HepG2 (cell line): ENCODE data around the gene LRIF1. TPM values are rescaled to one million over a fixed set of nuclear protein-coding genes. Genes with fewer than 3 reads are reported as not detected.

ENCODE experiments used
- ATAC-seq: fragments of 200-7000 bp; cut with Tn5 transposase; 3 replicates; pipeline ENCODE4 v1.9.1; 2020; ENCODE audit warnings: mild to moderate bottlenecking, moderate library complexity
- BruUV-seq: library from RNA; stranded (reverse); fragments of 400-500 nt; replicated peaks from 2 replicates; lab custom pipeline; 2021; lab: Mats Ljungman, UMichigan
- CTCF ChIA-PET: fragments of 300-600 bp; formaldehyde crosslinking; extraction: SDS; loops from one replicate; lab custom pipeline; 2021; ENCODE audit warnings: low total read pairs, inconsistent platforms, low intra/inter-chr PET ratio; lab: Yijun Ruan, JAX
- POLR2A ChIA-PET: fragments of 350-600 bp; sonication (Branson Sonifier 250); formaldehyde crosslinking; loops from one replicate; lab custom pipeline; 2020; ENCODE audit warnings: antibody characterized with exemption, inconsistent platforms; lab: Yijun Ruan, JAX
- DNase-seq: peaks from one replicate; pipeline ENCODE4 v3.0.0-alpha.2; 2015; ENCODE audit warnings: low spot score
- FAIRE-seq: peaks from 3 replicates; lab custom pipeline; 2011; peaks lifted over from hg19 to GRCh38; lab: Jason Lieb, UNC
- H2AFZ ChIP-seq: one replicate; pipeline ENCODE4 v1.6.1; 2011; ENCODE audit warnings: low read length, inconsistent platforms
- H3K27ac ChIP-seq: fragments of 300-600 bp; 3 replicates; pipeline ENCODE4 v1.8.0; 2011; ENCODE audit warnings: mixed run types, mild to moderate bottlenecking, mixed read lengths, low read length, inconsistent platforms; ENCODE audit not compliant: insufficient read depth; ENCODE audit errors: extremely low read length
- H3K27me3 ChIP-seq, 2 experiments: fragments of 200-600 bp in 1 of 2; 2 replicates in 1 of 2; 3 replicates in 1 of 2; pipeline versions ENCODE4 v1.6.0 to v1.8.0; 2011; ENCODE audit warnings: low read length in 2 of 2, mild to moderate bottlenecking in 2 of 2, moderate library complexity in 2 of 2, inconsistent platforms in 1 of 2; ENCODE audit not compliant: insufficient read depth in 2 of 2, control insufficient read depth in 1 of 2
- H3K36me3 ChIP-seq, 2 experiments: fragments of 200-600 bp in 1 of 2; replicated peaks in 1 of 2; 2 replicates in 1 of 2; 3 replicates in 1 of 2; pipeline versions ENCODE4 v1.5.1 to v1.8.0; 2011; ENCODE audit warnings: low read length in 2 of 2, inconsistent platforms in 1 of 2; ENCODE audit not compliant: insufficient read depth in 2 of 2, control insufficient read depth in 1 of 2
- H3K4me1 ChIP-seq: 2 replicates; pipeline ENCODE4 v1.5.1; 2012; ENCODE audit warnings: low read length, inconsistent platforms; ENCODE audit not compliant: insufficient read depth
- H3K4me2 ChIP-seq: 2 replicates; pipeline ENCODE4 v1.6.0; 2011; ENCODE audit warnings: low read depth, low read length, inconsistent platforms
- H3K4me3 ChIP-seq, 3 experiments: fragments of 200-600 bp in 1 of 3; sonication (generic), shearing (Covaris generic) in 1 of 3; replicated peaks in 1 of 3; 2 replicates each; pipeline ENCODE4 v1.5.1; 2011 to 2016; ENCODE audit warnings: low read length in 3 of 3, inconsistent platforms in 2 of 3, low read depth in 2 of 3, mild to moderate bottlenecking in 2 of 3, control low read depth in 1 of 3, mixed read lengths in 1 of 3; ENCODE audit not compliant: insufficient read depth in 1 of 3
- H3K79me2 ChIP-seq: one replicate; pipeline ENCODE4 v1.6.1; 2011; ENCODE audit warnings: low read length, inconsistent platforms; ENCODE audit not compliant: insufficient read depth
- H3K9ac ChIP-seq: 2 replicates; pipeline ENCODE4 v1.6.0; 2011; ENCODE audit warnings: mild to moderate bottlenecking, low read depth, low read length, inconsistent platforms; ENCODE audit not compliant: insufficient read depth
- H3K9me3 ChIP-seq: 2 replicates; pipeline ENCODE4 v1.5.1; 2012; ENCODE audit warnings: mild to moderate bottlenecking, low read length
- H4K20me1 ChIP-seq: 2 replicates; pipeline ENCODE4 v1.6.0; 2011; ENCODE audit warnings: inconsistent platforms, mild to moderate bottlenecking, low read length, moderate library complexity; ENCODE audit not compliant: insufficient read depth
- DMAP1 ChIP-seq: IDR thresholded peaks from 2 replicates; pipeline ENCODE4 v1.6.1; 2016
- HDAC2 ChIP-seq: sonication (generic); formaldehyde crosslinking; IDR thresholded peaks from 2 replicates; pipeline ENCODE4 v1.4.0; 2020; ENCODE audit warnings: missing genetic modification reagents
- MEIS2 ChIP-seq: sonication (generic); formaldehyde crosslinking; IDR thresholded peaks from 2 replicates; pipeline ENCODE4 v1.9.0; 2021; ENCODE audit warnings: mild to moderate bottlenecking, missing genetic modification reagents
- NFYC ChIP-seq: IDR thresholded peaks from 2 replicates; pipeline ENCODE4 v1.6.1; 2016; ENCODE audit warnings: missing genetic modification reagents, missing compliant biosample characterization
- PAF1 ChIP-seq: IDR thresholded peaks from 2 replicates; pipeline ENCODE4 v1.6.1; 2016; ENCODE audit warnings: missing genetic modification reagents, missing compliant biosample characterization
- PCBP2 ChIP-seq: fragments of 200-400 bp; formaldehyde crosslinking; optimal IDR thresholded peaks from 2 replicates; pipeline ENCODE3; 2018; ENCODE audit warnings: low read length, low read depth; ENCODE audit not compliant: poor library complexity, severe bottlenecking
- PHF20 ChIP-seq: sonication (generic); formaldehyde crosslinking; IDR thresholded peaks from 2 replicates; pipeline ENCODE4 v1.5.0; 2020; ENCODE audit warnings: mild to moderate bottlenecking, missing genetic modification reagents
- SMAD3 ChIP-seq: sonication (generic); formaldehyde crosslinking; IDR thresholded peaks from 2 replicates; pipeline ENCODE4 v1.4.0; 2020; ENCODE audit warnings: missing genetic modification reagents
- ZNF530 ChIP-seq: sonication (generic); formaldehyde crosslinking; IDR thresholded peaks from 2 replicates; pipeline ENCODE4 v1.5.0; 2020; ENCODE audit warnings: low read depth, mild to moderate bottlenecking, missing genetic modification reagents
- ZNF776 ChIP-seq: sonication (generic); formaldehyde crosslinking; IDR thresholded peaks from 2 replicates; pipeline ENCODE4 v1.4.0; 2020; ENCODE audit warnings: mild to moderate bottlenecking, missing genetic modification reagents
- in situ Hi-C: cut with HindIII; loops from 2 replicates; pipeline ENCODE4 v1.10.0; 2017; ENCODE audit warnings: low pct_unique_long_range_greater_than_20kb; ENCODE audit not compliant: extremely low pct_ligation_motif_present
- intact Hi-C: fragments of 100-400 bp; cut with micrococcal nuclease; formaldehyde crosslinking; loops from one replicate; pipeline ENCODE4 v1.10.0; 2022; ENCODE audit not compliant: unreplicated experiment
- polyA plus RNA-seq, 8 experiments: library from polyadenylated mRNA; depleted of rRNA in 3 of 8; stranded (reverse) in 7 of 8; unstranded in 1 of 8; fragments of >200 nt; fragmentation: Illumina TruSeq in 4 of 8; extraction: Trizol in 4 of 8; gene quantifications; 2 replicates each; pipeline versions ENCODE4 v1.2.1 to v1.2.3, GENCODE V29; 2011 to 2016; ENCODE audit warnings: low read depth in 4 of 8, missing spikeins in 1 of 8, mixed read lengths in 1 of 8; ENCODE audit not compliant: insufficient read depth in 1 of 8
- total RNA-seq, 5 experiments: library from RNA; depleted of rRNA; stranded (reverse); fragments of >200 nt; fragmentation: Illumina TruSeq; extraction: Trizol; gene quantifications; 2 replicates each; pipeline ENCODE4 v1.2.3, GENCODE V29; 2016; ENCODE audit warnings: low read depth in 1 of 5
- TF ChIP-seq, protein P1 (sequence below): sonication (generic); formaldehyde crosslinking; IDR thresholded peaks from 2 replicates; pipeline ENCODE4 v1.5.0; 2020; ENCODE audit warnings: missing genetic modification reagents
- TF ChIP-seq, protein P2 (sequence below): sonication (generic); formaldehyde crosslinking; IDR thresholded peaks from 2 replicates; pipeline ENCODE4 v1.4.0; 2020; ENCODE audit warnings: missing genetic modification reagents
- TF ChIP-seq, protein P3 (sequence below): sonication (generic); formaldehyde crosslinking; IDR thresholded peaks from 2 replicates; pipeline ENCODE4 v1.5.1; 2020; ENCODE audit warnings: missing genetic modification reagents, mild to moderate bottlenecking, borderline replicate concordance

The LRIF1 gene
- total and polyA plus RNA-seq, 2 of the 13 experiments (the other 11 are each of a cell fraction or from before 2014, with no cell fraction given) = 18.4 to 42.4 TPM

DNA sequence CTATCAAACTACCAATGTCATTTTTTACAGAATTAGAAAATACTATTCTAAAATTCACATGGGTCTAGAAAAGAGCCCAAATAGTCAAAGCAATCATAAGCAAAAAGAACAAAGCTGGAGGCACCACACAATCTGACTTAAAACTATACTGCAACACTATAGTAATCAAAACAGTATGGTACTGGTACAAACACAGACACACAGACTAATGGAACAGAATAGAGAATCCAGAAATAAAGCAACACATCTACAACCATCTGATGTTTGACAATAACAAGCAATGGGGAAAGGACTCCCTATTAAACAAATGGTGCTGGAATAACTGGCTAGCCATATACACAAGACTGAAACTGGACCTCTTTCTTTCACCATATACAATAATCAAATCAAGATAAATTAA, 50.9 kb downstream of the LRIF1 start:
- no TSS peak for BruUV-seq
- no peak overlapping the region for H3K4me3 ChIP-seq
- ATAC-seq (no peak), DNase-seq (no peak), FAIRE-seq (no peak)
- intact Hi-C loops = no loop called here
- no peaks in the 10 kb centered on the region for H3K27me3 ChIP-seq
- CTCF ChIA-PET = no interaction called here
- H3K4me2 ChIP-seq = no peak overlapping the region
- H3K9me3 ChIP-seq = no peaks in the 10 kb centered on the region
- TF ChIP-seq PAF1 (CRISPR knock-in tag) (no peak), ZNF530 (CRISPR knock-in tag) (no peak), ZNF776 (CRISPR knock-in tag) (no peak), PCBP2 (no peak), HDAC2 (CRISPR knock-in tag) (no peak), NFYC (CRISPR knock-in tag) (no peak), MEIS2 (CRISPR knock-in tag) (no peak), SMAD3 (no peak), PHF20 (no peak), DMAP1 (no peak)
- TF ChIP-seq, protein P1, sequence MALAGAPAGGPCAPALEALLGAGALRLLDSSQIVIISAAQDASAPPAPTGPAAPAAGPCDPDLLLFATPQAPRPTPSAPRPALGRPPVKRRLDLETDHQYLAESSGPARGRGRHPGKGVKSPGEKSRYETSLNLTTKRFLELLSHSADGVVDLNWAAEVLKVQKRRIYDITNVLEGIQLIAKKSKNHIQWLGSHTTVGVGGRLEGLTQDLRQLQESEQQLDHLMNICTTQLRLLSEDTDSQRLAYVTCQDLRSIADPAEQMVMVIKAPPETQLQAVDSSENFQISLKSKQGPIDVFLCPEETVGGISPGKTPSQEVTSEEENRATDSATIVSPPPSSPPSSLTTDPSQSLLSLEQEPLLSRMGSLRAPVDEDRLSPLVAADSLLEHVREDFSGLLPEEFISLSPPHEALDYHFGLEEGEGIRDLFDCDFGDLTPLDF = no peak
- TF ChIP-seq, protein P2, sequence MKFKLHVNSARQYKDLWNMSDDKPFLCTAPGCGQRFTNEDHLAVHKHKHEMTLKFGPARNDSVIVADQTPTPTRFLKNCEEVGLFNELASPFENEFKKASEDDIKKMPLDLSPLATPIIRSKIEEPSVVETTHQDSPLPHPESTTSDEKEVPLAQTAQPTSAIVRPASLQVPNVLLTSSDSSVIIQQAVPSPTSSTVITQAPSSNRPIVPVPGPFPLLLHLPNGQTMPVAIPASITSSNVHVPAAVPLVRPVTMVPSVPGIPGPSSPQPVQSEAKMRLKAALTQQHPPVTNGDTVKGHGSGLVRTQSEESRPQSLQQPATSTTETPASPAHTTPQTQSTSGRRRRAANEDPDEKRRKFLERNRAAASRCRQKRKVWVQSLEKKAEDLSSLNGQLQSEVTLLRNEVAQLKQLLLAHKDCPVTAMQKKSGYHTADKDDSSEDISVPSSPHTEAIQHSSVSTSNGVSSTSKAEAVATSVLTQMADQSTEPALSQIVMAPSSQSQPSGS (CRISPR knock-in tag) = no peak
- TF ChIP-seq, protein P3, sequence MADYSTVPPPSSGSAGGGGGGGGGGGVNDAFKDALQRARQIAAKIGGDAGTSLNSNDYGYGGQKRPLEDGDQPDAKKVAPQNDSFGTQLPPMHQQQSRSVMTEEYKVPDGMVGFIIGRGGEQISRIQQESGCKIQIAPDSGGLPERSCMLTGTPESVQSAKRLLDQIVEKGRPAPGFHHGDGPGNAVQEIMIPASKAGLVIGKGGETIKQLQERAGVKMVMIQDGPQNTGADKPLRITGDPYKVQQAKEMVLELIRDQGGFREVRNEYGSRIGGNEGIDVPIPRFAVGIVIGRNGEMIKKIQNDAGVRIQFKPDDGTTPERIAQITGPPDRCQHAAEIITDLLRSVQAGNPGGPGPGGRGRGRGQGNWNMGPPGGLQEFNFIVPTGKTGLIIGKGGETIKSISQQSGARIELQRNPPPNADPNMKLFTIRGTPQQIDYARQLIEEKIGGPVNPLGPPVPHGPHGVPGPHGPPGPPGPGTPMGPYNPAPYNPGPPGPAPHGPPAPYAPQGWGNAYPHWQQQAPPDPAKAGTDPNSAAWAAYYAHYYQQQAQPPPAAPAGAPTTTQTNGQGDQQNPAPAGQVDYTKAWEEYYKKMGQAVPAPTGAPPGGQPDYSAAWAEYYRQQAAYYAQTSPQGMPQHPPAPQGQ (CRISPR knock-in tag) = no peak
- no peak overlapping the region for H3K9ac ChIP-seq
- H3K36me3 ChIP-seq = no peaks in the 10 kb centered on the region
- POLR2A ChIA-PET = no interaction called here
- no peaks in the 10 kb centered on the region for H3K79me2 ChIP-seq
- H3K4me1 ChIP-seq = no peaks in the 10 kb centered on the region
- no peak overlapping the region for H2AFZ ChIP-seq
- no peaks in the 10 kb centered on the region for H4K20me1 ChIP-seq
- no peak overlapping the region for H3K27ac ChIP-seq
- in situ Hi-C loops = no loop called here
